NCI-H2029 treated with DMSO at 0.1 percent for 48 hours (cell line): ENCODE results near the gene SCRN1.
"Not testable (repeated sequence)": the region's sequence is repeated elsewhere in the genome, so short reads cannot be mapped to it uniquely, and the experiment has no call there.

Experiments used
- DNase-seq: peaks from one replicate; lab custom pipeline; 2025; lab: John Stamatoyannopoulos, UW

SCRN1 gene

DNA sequence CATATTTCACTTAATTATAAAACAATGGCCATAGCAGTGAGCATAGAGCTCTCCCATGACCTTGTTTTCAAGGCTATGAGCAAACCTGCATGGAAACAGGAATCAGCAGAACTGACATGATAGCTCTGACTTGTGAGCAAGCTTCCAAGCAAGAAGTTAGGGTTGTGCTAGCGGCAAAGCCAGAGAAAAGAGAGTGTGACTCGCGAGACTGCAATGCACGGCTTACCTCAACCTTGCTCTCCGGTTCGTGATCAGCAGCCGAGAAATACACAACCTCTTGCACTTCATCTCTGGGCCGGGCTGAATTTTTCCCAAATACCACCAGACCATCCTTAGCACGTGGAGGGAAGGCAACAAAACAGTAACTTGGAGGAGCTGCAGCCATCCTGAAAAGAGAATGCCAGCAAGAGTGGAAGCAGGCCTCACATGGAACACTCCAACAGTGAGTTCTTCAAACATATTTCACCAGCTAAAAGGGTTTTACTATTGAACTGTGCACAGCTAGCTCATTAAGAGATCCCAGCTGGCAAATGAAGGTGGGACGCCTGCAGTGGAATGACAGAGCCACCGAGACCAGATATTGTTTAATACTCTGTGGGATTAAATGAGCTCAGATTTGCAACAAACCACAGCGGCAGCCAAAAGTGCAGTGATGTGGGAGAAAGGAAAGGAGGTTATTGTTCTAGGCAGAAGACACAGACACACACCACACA is 20.8 kb downstream of the SCRN1 start:
- DNase-seq: no peak

DNA sequence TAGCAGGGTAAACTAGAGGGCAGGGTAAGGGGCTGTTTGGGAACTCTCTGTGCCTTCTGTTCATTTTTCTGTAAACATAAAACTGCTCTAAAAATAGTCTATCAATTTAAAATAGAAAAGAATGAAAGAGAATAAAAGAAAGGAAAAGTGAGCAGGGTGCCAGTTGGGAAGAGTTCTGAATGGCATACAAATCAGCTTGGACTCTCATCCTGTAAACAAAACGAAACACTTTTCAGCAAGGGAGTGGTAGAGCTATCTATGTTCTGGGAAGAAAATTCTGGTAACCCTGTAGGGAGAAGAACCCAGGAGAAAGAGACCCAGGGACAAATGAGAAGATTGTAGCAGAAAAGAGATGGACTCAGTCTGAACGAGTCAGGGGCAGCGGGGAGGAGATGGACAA is 24.6 kb downstream of the SCRN1 start:
- DNase-seq: no peak

DNA sequence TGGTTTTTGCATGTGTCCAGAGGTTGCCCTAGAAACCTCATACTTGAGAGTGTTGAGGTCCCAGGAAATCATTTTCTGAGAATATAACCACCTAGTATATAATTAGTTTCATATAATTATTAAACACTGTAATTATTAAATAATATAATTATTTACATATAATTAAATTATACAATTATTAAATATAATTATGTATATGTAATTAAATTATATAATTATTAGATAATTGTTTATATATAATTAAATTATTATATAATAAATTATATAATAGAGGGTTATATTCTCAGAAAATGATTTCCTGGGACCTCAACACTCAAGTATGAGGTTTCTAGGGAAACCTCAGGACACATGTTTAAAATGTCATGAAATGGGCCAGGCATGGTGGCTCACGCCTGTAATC is 27.6 kb downstream of the SCRN1 start:
- no peak for DNase-seq

DNA sequence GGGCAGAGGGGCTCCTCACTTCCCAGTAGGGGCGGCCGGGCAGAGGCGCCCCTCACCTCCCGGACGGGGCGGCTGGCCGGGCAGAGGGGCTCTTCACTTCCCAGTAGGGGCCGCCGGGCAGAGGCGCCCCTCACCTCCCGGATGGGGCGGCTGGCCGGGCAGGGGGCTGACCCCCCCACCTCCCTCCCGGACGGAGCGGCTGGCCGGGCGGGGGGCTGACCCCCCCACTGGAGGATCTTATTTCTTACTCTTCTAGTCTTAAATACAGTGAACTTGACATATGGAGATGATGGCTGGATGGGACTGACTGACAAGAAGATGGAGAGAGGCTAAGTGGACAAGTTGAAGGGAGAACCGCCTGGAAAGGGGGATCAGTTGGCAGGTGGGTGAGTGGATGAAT is 28.0 kb downstream of the SCRN1 start:
- not testable (repeated sequence) for DNase-seq

DNA sequence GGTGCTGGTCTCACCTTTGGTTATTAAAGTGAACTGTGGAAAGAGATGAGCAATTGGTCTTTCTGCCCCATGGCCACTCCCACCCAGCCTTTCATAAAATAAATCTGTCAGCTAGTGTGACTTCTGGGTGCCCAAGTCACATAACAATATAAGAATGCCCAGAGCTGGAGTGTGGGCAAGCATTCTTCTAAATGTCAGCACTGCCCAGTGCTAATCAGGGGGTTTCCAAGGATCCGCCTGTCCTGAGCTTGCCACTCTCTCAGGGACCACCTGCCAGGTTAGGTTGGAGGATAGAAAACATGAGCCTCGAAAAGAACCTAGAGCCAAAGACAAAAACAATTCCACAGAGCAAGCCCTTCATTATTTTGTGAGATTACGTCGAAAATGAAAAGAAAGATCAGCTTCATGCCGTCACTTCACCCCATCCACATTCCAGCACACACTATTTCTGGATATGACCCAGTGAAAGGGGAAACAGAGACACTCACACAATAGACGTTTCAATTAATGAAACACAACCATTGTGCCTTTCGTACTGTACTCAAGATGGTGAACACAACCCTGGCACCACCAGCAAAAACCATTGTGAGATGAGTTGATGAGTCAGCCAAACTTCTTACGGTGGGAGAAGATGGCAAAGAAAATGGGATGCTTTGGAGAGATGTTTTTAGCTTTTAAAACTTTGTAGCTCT is 30.8 kb downstream of the SCRN1 start:
- no peak for DNase-seq

DNA sequence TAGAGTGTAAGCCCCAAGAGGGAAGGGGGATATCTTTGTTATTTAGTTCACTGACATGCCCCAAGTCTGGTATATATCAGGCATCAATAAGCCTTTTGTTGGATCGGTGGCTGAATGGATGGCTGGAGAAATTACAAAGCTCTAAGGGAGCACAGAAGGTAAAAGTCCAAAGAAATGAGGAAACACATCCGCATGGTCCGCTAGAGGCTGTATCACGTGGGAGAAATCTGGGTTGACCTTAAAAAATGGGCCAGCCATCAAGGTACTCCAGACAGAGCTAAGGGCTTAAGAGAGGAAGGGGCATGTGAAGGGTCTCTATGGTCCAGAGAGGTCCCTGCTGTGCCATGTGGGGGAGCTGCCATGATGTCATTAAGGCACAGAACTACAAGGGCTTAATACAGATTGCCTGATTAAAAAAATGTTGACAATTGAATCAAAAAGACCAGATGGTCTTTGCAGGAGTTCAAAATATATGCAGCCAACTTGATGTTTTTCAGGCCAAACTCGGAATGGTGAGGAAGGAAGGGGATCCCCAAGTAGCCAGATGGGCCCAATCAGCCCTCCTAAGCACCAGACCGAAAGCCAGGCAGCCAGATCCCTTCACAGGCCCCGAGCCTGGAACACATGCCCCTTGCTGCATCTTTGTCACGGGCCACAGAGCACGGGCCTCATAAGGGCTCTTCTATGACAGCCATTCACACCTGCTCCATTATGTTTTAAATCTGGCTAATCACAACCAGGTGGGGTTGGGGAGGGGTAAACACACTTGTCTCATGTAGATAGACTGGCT is 31.9 kb downstream of the SCRN1 start:
- peak; percentile 21 for DNase-seq

DNA sequence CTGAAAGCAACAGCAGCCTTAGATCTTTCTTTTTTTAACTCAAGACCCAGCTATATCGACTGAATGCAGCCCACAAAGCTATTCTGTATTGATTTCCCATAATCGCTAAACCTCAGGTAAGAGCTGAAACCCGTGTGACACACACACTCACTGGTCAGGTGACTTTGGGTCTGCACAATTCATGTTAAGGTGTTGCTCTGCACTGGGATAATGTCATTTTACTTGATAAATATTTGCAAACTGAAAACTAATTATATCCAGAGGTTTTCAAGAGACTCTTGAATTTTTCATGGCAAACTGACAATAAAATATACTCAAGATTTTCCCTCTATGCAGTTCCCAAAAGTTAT is 33.1 kb downstream of the SCRN1 start:
- no peak for DNase-seq

DNA sequence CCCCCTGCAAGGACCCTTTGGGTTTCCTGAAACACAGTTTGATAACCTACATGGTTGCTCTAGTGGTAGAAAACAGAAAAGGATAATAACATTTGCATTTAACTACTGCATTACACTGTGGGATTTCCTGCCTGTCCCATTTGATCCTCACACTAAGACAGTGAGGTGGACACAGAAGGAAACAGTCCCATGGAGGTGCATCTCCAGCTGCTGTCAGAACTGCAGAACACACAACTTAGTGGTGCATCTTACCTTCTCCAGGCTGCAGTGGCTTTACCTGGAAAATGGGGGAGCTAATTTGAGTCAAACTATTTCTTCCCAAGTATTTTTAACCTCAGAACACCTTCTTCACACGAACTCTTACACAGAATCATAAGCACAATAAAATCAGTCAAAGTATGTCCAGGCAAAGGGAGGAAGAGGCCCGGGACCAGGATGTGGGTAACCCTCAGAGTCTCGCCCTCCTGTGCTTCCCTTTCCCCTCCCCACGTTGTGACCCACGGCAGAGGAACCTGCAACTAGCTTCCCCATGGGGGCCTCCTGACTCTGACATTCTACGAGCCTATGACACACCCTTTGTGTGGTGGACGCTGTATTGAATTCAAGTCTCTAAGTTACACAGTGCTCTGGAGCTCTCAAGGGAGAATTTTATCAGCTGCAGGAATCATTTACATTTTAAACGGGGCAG is 33.7 kb downstream of the SCRN1 start:
- DNase-seq: no peak

DNA sequence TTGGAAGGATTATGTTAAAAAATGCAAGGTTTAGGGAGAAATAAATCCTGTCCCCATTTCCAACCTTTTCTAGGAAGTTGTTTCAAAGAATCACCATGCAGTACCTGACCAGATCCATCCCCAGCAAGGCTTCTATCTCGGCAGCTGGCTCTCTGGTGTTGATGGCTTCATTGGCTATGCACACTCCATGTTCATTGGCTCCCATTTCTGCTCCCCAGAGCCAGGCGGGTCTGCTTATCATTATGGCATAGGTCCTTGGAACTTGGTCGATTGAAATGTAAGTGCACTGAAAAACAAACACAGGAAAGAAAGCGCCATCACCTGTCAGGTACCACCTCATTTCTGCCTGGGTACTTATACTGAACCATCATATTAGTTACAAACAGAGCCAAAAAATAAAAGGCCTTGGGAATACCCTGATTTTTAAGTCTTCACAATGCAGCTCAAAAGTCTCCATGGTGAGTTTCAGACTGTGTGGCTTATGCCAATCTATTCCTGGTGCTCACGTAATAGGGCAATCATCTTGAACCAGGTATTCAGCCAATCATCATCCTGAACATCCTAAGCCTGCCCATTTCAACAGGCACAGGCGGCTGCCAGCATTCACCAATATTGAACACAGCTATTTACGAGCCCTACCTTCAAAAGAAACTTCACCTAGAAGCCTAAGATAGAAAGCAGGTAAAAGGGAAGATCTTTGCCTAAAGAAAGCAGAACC is 34.4 kb downstream of the SCRN1 start:
- no peak for DNase-seq

DNA sequence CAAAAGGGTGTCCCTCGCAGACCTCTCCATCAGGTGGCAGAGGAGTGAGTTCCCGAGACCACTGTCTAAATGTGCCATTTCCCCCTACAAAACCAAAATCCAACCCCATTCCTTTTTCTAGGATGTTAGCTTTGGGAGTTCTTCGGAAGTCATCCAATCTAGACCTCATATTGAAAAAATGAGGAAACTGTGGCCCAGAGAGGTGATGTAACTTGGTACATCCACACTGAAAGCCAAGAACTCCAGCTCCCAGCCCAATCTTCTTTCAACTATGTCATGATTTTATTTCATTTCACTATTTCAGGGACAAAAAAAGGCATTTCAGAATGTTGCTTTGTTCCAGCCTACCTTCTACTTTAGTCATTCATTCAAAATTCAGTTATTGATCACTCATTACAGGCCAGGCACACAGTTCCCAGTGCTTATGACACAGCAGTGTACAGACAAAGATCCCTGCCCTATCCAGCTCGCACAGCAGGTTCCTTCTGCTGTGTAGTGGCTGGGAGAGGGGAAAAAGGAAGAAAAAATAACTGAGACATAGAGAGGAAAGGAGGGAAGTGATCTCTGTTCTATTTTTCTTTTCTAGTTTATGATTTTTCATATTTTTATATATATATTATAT is 35.8 kb downstream of the SCRN1 start:
- no peak for DNase-seq

DNA sequence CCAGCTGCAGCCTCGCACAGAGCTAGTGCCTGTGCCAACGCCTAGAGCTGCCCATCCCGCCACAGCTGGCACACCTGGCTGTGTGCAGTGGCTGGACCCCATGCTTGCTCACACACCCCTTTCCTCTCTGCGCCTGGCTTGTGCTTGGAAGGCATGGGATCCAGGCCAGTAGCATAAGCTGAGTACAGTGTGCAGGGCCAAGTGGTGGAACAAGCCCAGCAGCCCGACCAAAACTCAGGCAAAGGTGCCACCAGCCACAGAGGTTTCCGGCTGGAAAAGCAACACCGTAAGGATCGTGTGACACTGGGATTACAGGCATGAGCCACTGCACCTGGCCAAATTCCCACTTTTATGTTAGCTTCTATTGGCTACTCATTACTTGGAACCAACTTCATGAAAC is 38.4 kb downstream of the SCRN1 start:
- no peak for DNase-seq

DNA sequence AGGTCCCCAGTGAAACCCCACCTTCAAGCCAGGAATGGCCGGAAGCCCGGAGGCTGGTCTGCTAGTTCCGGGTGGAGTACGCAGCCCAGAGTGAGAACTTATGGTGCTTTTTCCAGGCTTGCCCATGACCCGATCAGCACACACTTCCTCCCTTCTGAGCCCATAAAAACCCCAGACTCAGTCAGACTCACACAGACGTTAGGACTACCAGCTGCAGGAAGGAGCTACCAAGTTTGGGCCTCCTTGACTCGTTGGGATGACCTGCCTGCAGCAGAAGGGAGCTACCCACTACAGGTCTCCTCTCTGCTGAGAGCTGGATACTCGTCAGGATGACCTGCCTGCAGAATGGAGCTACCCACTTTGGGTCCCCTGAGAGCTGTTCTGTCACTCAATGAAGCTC is 39.1 kb downstream of the SCRN1 start:
- DNase-seq: no peak

DNA sequence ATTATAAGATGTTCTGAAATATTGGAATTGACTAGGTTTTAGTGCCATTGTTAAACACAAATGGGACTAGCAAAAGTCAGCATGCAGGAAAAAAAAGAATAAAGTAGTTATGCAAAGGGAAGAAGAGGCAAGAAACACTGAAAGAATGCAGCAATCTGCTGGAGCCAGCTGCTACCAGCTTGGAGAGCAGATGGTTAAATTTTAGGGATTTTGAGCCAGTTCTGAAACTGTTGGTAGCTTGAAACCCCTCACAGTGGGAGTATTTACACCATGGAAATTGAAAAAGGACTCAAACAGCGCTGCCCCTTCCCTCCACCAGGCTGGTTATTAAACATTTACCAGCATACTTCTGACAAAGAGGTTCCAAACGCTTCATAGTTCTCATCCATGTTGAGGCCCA is 41.0 kb downstream of the SCRN1 start:
- no peak for DNase-seq

DNA sequence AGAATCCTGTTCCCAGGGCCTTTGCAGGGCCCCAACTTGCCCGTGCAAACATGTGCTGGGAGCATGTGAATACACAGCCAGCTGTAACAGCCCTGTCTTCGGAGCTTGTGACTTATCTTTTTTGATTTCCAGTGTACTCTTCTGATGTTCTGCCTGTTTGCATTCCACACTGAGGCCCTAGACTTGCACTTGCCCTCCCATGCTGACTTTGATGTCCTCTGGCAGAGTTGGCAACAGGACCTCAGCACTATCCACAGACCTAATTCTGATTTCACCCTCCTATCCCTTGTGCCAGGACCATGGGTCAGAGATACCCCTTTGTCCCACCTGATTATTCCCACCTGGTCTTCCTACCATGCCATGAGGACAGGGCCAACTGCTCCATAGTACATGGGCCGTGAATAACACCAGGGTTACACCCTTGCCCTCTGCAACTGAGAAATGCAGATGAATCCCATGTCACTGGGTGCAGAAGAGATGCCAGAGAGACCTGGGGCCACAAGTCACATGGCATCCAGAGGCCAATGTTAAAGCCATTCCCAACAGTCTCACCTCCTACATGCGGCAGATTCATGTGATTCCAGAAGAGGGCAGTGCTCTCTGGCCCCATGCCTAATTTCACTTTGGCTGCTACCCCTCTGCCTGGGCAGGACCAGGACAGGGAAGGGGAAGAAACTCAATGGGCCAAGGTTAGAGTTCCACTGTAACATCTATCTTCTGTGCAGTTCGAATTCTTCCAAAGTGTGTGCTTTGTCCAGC is 43.0 kb downstream of the SCRN1 start:
- no peak for DNase-seq

DNA sequence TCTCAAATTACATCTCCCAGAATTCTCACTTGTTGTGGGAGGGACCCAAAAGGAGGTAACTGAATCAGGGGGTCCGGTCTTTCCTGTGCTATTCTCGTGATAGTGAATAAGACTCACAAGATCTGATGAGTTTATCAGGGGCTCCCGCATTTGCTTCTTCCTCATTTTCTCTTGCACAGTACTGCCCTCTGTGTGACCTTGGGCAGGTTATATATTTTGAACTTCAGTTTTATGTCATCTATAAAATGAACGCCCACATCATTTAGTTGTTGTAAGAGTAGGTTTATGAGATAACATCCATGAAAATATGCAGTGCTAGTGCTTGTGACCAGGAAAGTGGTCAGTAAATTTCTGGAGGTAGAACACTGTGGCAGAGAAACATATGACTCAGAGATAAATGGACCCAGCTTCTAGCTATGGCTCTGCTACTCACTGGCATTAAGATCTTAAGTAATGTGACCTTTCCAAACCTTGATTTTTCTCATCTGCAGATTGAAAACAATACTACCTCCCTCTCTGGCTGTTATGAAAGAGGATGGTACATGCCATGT is 44.3 kb downstream of the SCRN1 start:
- no peak for DNase-seq

DNA sequence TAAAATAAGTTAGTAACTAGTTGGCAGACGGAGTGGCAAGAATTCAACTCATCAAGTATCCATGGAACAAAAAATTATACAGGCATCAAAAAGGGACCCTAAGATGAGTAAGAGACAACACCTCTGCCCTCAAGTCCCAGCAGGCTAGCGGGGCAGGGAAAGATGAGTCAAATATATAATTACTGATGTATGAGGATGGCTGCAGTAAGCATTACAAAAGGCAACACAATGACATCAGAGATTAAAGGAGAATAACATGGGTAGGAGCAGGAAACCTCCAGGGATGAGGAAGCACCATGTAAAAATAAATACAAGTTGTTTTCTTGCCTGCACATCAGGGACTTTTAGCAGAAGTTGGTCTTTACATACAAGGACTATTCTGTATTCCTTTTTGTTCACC is 49.4 kb downstream of the SCRN1 start:
- DNase-seq: no peak

DNA sequence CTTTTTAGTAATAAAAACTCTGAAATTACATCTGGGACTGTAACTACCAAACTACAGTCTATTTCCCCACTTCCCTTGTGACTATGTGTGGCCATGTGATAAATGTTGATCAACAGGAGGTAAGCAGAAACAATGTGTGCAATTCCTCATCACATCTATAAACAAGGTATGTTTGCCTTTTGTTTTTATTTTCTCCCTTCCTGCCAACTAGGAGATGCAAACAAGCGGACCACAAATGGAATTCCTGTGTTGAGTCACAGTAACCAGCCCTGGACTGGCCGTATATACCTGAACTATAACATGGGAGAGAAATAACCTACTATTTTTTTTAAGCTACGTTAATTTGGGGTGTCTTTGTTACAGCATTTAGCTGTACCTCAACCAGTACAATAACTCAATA is 52.5 kb downstream of the SCRN1 start:
- no peak for DNase-seq

DNA sequence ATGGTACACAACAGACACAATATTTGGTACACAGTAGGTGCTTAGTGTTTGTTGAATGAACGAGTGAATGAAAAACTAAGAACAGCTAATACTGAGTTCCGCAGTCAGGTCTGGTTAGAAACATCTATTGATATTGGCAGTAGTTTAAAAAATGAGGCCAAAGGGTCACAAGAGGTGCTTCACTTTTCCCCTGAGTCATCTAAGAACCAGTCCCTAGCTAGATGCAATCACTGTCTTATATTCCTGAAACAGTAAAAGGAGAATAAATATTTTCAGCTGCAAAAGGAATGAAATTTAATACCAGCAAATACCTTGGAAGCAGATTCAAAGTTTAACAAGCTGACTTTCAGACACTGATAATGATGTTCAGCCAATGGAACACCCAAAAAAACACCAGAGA is 54.5 kb downstream of the SCRN1 start:
- no peak for DNase-seq

DNA sequence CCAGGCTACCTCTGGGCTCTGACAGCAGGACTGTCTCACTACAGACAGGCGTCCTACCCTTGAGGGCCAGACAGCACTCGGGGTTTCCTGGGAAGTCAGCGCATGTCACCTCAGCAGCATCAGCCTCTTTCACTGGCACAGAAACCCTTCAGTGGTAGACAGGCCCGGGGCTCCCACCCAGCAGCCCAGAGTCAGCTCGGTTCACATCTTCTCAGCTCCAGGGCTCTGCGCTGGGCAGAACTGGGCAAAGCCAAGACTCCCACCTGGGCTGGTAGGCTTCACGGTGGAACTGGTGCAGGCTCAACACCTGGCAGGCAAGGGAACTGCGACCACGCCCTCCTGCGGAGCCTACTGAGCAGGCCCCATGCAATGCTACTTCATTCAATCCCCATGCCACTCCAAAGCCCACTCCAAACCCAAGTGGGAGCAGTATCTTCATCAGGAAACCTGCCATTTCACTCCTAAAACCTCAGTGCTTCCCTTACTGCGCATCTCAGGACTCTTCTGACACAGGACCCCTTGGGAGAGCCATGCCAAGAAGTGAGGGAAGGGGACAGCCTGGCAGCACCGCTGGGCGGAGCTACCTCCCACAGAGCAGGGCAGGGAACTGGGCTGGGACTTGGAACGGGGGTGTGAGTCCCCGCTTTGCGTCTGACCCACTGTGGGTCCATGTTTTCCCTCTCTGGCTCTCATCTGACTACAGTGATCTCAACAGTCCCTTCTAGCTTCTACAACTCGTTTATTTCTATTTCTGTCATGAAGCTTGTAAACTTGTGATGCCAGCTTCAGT is 60.4 kb downstream of the SCRN1 start:
- no peak for DNase-seq

DNA sequence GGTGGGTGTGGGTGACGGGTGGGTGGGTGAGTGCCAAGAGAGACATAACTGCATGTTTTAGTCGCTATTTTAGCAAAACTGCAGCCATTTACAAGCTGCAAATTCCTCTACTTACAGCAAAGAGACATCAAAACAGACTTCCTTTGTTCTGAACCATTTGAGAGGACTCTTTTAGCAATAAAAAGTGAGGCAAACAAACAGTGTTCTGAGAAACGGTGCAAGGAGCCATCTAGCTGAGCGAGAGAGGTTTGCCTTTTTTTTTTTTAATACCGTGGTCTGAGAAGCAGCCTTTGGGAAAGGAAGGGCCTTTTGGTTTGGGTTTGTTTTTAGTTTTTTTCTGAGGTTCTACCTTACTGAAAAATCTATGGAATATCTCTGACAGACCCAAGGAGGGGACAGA is 62.9 kb downstream of the SCRN1 start:
- no peak for DNase-seq
